ENCODE measurements around the gene SH3PXD2A.

SH3PXD2A gene

GRCh38 chr10:103572347-103573204 lies 282.8 kb downstream of the SH3PXD2A start:
- DNase-seq: no peak

- DNase-seq: no peak
These were observed 283.8 kb downstream of the SH3PXD2A start for GRCh38 chr10:103571656-103571975.

GRCh38 chr10:103570844-103571655 lies 284.3 kb downstream of the SH3PXD2A start:
- no peak for DNase-seq

GRCh38 chr10:103569896-103570295 lies 285.5 kb downstream of the SH3PXD2A start:
- DNase-seq: no peak

- DNase-seq: no peak
These were observed 286.9 kb downstream of the SH3PXD2A start for GRCh38 chr10:103568505-103568904.

GRCh38 chr10:103566536-103566935 lies 288.8 kb downstream of the SH3PXD2A start:
- no peak for DNase-seq

GRCh38 chr10:103564776-103565520 lies 290.4 kb downstream of the SH3PXD2A start:
- DNase-seq: no peak

- no peak for DNase-seq
These were observed 291.3 kb downstream of the SH3PXD2A start for GRCh38 chr10:103564116-103564501.

- no peak for DNase-seq
These were observed 291.9 kb downstream of the SH3PXD2A start for GRCh38 chr10:103563231-103564115.

- DNase-seq: no peak
These were observed 293.0 kb downstream of the SH3PXD2A start for GRCh38 chr10:103562383-103562782.

- DNase-seq: peak in 1 of 2 experiments; percentile 7
These were observed 294.5 kb downstream of the SH3PXD2A start for GRCh38 chr10:103560886-103561285.

GRCh38 chr10:103559776-103560175 lies 295.6 kb downstream of the SH3PXD2A start:
- no peak for DNase-seq

- no peak for DNase-seq
These were observed 296.5 kb downstream of the SH3PXD2A start for GRCh38 chr10:103558911-103559310.

- DNase-seq: no peak
These were observed 297.9 kb downstream of the SH3PXD2A start for GRCh38 chr10:103557455-103557854.

- no peak for DNase-seq
These were observed 298.9 kb downstream of the SH3PXD2A start for GRCh38 chr10:103556383-103557007.

- DNase-seq: no peak
These were observed 299.7 kb downstream of the SH3PXD2A start for GRCh38 chr10:103555712-103556111.

- DNase-seq: no peak
These were observed 300.1 kb downstream of the SH3PXD2A start for GRCh38 chr10:103555325-103555649.

GRCh38 chr10:103554488-103555324 lies 300.7 kb downstream of the SH3PXD2A start:
- no peak for DNase-seq

GRCh38 chr10:103553743-103554487 lies 301.5 kb downstream of the SH3PXD2A start:
- DNase-seq: no peak
